GM21723 (cell line): ENCODE data around the gene SLIT3.

Experiments used
- ATAC-seq: cut with Tn5 transposase; IDR thresholded peaks from one replicate; pipeline ENCODE4 v1.9.1; 2021; ENCODE audit warnings: mild to moderate bottlenecking, moderate library complexity; ENCODE audit not compliant: unreplicated experiment

The SLIT3 gene

DNA sequence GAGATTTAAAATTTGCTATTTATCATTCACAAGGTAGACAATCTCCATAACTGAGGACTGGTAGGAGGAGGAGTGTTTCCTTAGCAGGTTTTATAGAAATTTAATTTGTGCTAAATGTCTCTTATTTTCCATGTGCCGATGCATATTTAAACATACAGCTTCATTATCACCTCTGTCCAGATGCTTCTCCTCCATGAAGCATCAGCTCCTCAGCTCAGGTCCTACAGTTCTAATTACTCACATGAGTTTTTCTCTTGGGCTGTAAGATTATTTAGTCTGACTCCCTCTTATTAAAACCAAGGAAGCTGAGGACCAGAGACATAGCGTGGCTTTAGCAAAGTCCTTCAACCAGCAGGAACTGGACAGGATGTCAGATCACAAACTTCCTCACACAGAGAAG is 421.6 kb downstream of the SLIT3 start:
- ATAC-seq: no peak

DNA sequence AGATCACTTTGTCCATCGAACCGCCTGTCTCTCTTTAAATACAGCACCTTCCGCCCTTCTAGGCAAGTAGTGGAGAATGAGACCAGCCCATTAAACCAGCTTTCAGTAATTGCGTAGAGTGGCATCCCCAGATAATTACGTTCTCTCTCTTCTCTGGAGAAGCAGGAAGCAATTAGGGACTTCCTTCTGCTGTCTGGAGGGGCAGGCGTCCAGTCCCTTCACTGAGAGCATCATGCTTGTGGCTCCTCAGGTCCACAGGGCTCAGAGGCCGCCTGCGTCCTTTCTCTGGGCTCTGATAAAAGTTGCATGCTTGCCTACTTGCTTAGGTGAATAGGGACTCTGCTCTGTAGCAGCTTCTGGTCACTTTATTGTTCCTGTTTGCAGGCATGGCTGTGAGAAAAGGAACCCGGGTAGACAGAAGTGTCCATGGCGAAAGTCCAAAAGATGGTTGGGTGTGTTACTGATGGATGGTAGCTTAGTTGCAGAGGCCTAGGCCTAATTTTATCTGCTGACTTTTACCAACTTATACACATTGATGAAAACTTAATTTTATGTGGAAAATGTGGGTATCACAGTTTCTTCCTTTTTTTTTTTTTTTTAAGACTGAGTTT is 422.7 kb downstream of the SLIT3 start:
- ATAC-seq: no peak

- ATAC-seq: no peak
Measured at GRCh38 chr5:168877132-168877892, 423.6 kb downstream of the SLIT3 start.

DNA sequence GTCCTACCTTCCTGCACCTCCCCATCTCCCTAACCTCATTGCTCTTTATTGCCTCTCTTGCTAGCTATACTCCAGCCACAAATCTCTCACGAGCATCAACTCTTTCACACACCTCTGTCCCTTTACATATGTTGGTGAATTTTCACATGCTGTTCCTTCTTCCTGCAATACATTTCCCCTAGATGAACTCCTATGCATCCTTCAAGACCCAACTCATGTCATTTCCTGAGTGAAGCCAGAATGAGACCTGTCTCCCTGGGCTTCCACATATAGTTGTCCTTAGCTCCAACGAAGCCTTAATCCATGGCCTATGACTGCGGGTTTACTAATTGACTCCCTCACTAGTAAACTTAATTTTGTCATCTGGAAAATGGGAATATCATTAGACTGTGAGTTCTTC is 424.5 kb downstream of the SLIT3 start:
- ATAC-seq: no peak

DNA sequence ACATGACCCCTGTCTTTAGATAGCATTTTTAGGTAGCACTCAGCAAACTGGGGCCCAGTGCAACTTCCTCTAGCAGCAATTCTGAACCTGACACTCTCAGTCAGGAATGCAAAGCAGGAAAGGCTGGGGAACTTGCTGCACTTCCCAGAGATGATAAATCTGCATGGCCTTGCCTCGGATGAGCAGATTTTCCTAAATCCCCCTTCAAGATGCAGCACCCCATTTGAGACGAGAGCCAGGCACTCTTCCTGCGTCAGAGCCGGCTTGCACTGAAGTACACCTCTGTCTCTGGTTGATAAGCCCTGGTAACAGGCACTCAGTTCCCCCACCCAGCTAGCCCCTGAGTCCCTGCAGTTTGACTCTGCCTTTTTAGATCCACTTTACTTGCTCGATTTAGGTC is 425.1 kb downstream of the SLIT3 start:
- ATAC-seq: no peak

- ATAC-seq: no peak
Measured at GRCh38 chr5:168874713-168875380, 426.1 kb downstream of the SLIT3 start.

GRCh38 chr5:168872246-168872645 is 428.7 kb downstream of the SLIT3 start:
- ATAC-seq: no peak

DNA sequence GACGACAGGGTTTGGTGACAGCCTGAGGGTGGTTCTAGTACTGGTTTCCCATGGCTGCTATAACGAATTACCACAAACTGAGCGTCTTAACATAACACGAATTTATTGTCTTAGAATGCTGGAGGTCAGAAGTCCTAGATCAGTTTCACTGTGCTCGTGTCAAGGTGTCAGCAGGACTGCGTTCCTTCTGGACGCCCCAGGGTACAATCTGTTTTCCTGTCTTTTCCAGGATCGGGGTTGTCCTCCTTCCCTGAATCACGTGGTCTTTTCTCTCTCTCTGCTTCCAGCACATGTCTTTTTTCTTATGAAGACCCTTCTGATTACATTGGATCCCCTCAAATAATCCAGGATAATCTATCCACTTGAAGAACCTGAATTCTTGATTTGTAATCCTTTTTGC is 430.0 kb downstream of the SLIT3 start:
- ATAC-seq: no peak

DNA sequence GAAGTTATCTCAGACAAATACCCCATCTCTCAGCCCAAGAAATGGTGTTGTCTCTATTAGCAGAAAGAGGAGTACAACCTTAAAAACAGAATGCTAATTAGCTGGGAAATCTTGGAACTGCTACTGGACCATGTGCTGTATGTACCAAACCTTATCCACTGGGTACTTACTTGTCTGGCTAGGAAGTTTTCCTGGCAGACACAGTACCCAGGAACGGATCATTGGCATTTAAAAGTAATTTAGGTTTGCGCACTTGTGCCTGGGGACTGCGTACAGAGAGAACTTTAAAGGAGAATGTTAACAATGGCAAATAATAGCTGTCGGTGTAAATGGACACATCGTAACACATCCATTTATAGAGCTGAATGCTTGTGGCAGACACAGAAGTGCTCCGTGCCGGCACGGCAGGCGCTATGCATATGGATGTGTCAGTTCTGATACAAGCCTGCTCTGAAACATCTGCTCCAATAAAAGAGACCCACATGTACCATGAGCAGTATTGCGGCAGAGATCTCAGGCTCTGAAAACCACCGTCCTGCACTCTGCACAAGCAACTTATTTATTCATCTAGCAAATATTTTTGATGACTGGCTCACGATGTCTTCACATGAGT is 431.2 kb downstream of the SLIT3 start:
- no peak for ATAC-seq

DNA sequence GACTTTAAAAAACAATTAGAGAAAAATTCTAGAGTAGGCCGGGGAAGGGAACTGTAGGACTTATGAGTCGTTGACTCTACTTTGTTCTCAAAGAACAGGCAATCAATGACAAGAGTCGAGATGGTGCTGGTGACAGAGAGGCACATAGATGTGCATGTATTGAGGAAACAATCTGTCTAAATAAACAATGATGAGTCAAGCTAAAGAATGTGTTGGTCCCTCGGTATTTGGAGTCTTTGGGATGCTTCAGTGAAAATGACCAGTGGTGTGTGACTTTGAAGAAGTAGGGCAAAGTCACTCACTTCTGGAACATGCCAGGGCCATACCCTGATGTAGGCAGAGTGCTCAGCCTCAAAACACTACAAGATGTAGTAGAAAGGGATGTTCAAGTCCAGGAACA is 433.7 kb downstream of the SLIT3 start:
- no peak for ATAC-seq

- no peak for ATAC-seq
Measured at GRCh38 chr5:168865968-168866367, 435.0 kb downstream of the SLIT3 start.

GRCh38 chr5:168863021-168863420 is 437.9 kb downstream of the SLIT3 start:
- no peak for ATAC-seq

DNA sequence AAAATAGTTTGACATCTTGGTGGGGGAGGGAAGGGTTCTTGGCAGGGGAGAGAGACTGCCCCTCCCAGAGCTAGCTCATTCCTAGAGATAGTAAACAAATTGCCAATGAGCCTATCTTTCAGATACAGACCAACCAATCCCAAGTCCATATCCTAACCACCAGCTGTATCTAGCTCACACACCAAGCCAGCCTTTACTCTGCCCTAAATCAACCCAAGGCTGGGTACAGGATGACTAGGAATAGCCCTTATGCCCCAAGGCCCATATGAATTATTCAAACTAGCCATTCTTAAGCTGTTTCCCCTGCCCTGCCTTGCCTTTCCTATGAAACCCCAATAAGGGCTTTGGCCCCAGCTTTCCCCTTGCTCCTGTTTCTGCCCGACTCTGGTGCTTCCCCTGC is 440.4 kb downstream of the SLIT3 start:
- no peak for ATAC-seq

DNA sequence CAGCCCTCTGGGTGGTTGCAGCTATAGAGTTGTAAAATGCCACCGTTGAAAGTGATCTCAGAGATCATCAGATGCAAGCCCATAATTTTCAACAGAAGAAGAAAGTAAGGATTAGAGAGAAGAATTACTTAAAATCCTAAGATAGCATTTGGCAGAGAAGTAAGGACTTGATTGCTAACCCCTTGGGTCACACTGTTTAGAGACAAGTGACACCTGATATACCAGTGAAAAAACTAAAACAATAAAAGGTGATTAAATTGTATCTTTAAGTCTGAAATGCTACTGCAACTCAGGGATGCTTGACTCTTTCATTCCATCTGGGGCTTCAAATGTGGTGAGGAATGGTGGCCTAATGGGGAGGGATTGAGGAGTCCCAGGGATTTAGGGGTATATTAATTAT is 440.9 kb downstream of the SLIT3 start:
- no peak for ATAC-seq

- ATAC-seq: no peak
Measured at GRCh38 chr5:168859471-168859870, 441.5 kb downstream of the SLIT3 start.

DNA sequence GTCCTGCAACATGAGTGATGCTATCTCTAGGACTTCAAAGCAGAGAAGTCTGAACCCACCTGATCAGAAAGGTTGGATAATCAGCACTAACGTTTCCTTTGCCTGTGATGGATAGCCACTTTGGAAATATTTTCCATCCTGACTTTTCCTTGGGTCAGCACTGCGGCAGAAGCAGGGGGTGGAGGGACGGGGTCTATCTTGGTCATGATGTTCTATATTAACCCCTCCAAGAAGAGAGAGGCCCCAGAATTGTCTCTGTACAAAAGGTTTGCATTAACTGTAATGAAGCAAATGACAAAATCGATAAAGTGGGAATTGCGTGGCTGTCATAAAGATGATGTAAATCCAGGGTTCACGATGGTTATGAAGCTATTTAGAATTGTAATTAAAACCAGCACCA is 441.9 kb downstream of the SLIT3 start:
- no peak for ATAC-seq

DNA sequence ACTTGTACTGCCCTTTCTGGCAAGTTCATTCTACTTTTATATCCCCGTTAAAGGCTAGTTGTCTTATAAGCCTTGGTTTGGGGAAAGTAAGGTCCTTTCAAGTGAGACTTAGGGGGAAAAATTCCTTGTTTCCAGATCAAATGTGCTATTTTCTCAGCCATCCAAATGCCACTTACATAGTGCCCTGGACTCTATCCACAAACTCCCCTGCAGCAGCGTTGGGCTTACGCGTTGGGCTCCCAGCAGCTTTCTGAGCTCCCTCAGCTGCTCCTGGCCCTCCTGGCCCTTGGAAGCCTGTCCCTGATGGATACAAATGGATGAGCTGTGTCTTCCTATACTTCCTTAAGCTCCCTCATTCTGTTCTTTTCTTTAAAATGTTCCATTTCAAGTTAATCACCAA is 442.6 kb downstream of the SLIT3 start:
- no peak for ATAC-seq

GRCh38 chr5:168853972-168854371 is 447.0 kb downstream of the SLIT3 start:
- no peak for ATAC-seq

GRCh38 chr5:168852329-168852728 is 448.6 kb downstream of the SLIT3 start:
- no peak for ATAC-seq

DNA sequence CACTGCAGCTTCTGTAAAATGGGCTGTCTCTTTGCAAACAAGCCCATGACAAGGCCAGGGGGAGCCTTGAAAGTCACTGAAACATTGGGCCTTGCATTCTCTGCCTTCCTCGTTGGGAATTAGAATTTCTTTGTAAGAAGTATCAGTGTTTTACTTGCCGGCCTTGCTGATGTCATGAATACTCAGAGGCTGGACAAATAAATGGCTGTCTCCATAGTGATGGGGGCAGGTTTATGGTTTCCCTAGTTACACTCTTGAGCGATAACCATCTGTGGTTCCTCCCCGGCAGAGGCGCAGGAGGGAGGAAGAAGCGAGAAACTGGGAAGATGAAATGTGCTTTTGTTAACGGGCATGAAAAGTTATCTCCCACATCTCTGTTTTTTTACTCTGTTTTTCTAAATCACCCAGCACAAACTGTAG is 449.0 kb downstream of the SLIT3 start:
- no peak for ATAC-seq

DNA sequence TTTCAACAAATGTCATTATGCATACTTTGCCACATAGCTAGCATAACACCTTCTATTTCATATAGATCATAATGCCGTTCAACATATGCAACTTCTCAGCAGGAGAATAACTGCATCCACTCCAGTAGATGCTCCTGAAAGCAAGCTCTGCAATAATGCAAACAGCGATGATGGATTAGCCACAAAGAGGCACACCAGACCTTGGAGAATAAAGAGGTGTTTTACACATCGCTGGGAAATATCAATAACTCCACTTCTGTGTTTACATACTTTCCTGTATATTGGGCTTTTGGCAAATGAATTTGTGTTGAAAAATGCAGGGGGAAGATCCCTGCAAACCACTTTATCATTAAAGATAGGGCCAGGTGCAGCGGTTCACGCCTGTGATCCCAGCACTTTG is 450.3 kb downstream of the SLIT3 start:
- no peak for ATAC-seq

DNA sequence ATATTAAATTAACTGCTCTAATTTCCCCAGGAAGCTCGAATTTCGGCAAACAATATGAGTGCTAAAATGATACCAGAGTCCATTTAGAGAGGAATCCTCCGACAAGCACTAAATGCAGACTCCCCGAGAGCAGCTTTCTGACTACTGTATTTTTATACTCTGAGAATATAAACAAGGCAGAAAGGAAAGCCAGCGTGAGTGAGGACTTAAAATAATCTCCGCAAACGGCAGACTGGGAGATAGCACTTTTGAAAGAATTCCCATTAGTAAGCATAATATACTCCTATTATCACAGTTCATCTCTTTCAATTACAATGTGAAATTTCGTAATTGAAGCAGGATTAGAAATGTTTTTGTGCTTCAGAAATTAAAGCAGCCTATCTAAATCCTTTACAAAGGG is 452.4 kb downstream of the SLIT3 start:
- no peak for ATAC-seq
